Mesendoderm (in vitro differentiated cells): ENCODE measurements around the gene PLCB4.
A peak's percentile ranks its signal among the peaks of the same experiment; 100 is the strongest.
"Not testable (repeated sequence)": the region's sequence is repeated elsewhere in the genome, so short reads cannot be mapped to it uniquely, and the experiment has no call there.

Experiments
- DNase-seq: peaks from one replicate; pipeline ENCODE4 v3.0.0; 2013
- H2AK5ac ChIP-seq: 2 replicates; pipeline ENCODE4 v1.6.1; 2013; ENCODE audit warnings: low read length, inconsistent platforms
- H2BK120ac ChIP-seq: 2 replicates; pipeline ENCODE4 v1.6.1; 2013; ENCODE audit warnings: low read depth, mild to moderate bottlenecking, low read length, moderate library complexity, mixed read lengths
- H2BK15ac ChIP-seq: replicated peaks from 2 replicates; pipeline ENCODE4 v1.6.1; 2013; ENCODE audit warnings: low read depth, mild to moderate bottlenecking, moderate library complexity
- H2BK5ac ChIP-seq: 2 replicates; pipeline ENCODE4 v1.6.1; 2013; ENCODE audit warnings: low read length, inconsistent platforms
- H3K18ac ChIP-seq: 2 replicates; pipeline ENCODE4 v1.6.1; 2013; ENCODE audit warnings: mild to moderate bottlenecking, low read length, mixed read lengths
- H3K23ac ChIP-seq: one replicate; pipeline ENCODE4 v1.6.1; 2013; ENCODE audit warnings: low read length
- H3K27ac ChIP-seq: 2 replicates; pipeline ENCODE4 v1.5.1; 2013; ENCODE audit warnings: low read depth, mild to moderate bottlenecking, inconsistent platforms, low read length, moderate library complexity
- H3K27me3 ChIP-seq: 2 replicates; pipeline ENCODE4 v1.6.1; 2013; ENCODE audit warnings: low read length, control low read depth, mild to moderate bottlenecking, inconsistent platforms; ENCODE audit not compliant: insufficient read depth, poor library complexity
- H3K36me3 ChIP-seq: 2 replicates; pipeline ENCODE4 v1.6.1; 2013; ENCODE audit warnings: low read length, inconsistent platforms; ENCODE audit not compliant: control insufficient read depth, insufficient read depth
- H3K4ac ChIP-seq: one replicate; pipeline ENCODE4 v1.6.1; 2013; ENCODE audit warnings: low read depth, mild to moderate bottlenecking, low read length, moderate library complexity
- H3K4me1 ChIP-seq: 2 replicates; pipeline ENCODE4 v1.6.1; 2013; ENCODE audit warnings: low read depth, low read length, inconsistent platforms; ENCODE audit not compliant: control insufficient read depth
- H3K4me2 ChIP-seq: 2 replicates; pipeline ENCODE4 v1.6.1; 2013; ENCODE audit warnings: low read length
- H3K4me3 ChIP-seq: 2 replicates; pipeline ENCODE4 v1.5.1; 2013; ENCODE audit warnings: mild to moderate bottlenecking, low read length
- H3K56ac ChIP-seq: one replicate; pipeline ENCODE4 v1.6.1; 2013; ENCODE audit warnings: low read length
- H3K79me1 ChIP-seq: 2 replicates; pipeline ENCODE4 v1.6.1; 2013; ENCODE audit warnings: low read length, inconsistent platforms
- H3K79me2 ChIP-seq: 2 replicates; pipeline ENCODE4 v1.6.1; 2013; ENCODE audit warnings: mild to moderate bottlenecking, low read length; ENCODE audit not compliant: control insufficient read depth, insufficient read depth
- H3K9ac ChIP-seq: 2 replicates; pipeline ENCODE4 v1.6.1; 2013; ENCODE audit warnings: low read length, inconsistent platforms
- H4K5ac ChIP-seq: one replicate; pipeline ENCODE4 v1.6.1; 2013; ENCODE audit warnings: low read length
- H4K8ac ChIP-seq: one replicate; pipeline ENCODE4 v1.6.1; 2013; ENCODE audit warnings: low read depth, mild to moderate bottlenecking, control low read depth, low read length, moderate library complexity
- WGBS: extraction: QIAGEN DNeasy Blood & Tissue Kit; methylation state at CpG from one replicate; pipeline ENCODE4 v1.1.7; 2013; ENCODE audit warnings: low lambda C conversion rate, missing lambda C conversion rate; ENCODE audit not compliant: insufficient coverage; ENCODE audit errors: extremely low coverage; 5-methylcytosine and 5-hydroxymethylcytosine counted together

PLCB4 gene

GRCh38 chr20:9385345-9386310 lies 316.7 kb downstream of the PLCB4 start:
- not testable (repeated sequence) for H2AK5ac ChIP-seq

GRCh38 chr20:9388160-9388812 lies 319.4 kb downstream of the PLCB4 start:
- Histone ChIP-seq H3K27ac (no peak overlapping the region), H4K8ac (no peak overlapping the region), H2AK5ac (no peak overlapping the region), H3K4me1 (no peaks in the 10 kb centered on the region), H3K79me2 (no peaks in the 10 kb centered on the region), H3K18ac (no peak overlapping the region), H3K4me3 (no peak overlapping the region), H3K9ac (no peak overlapping the region), H4K5ac (no peak overlapping the region), H3K4ac (no peak overlapping the region), H2BK5ac (no peak overlapping the region), H2BK15ac (no peak overlapping the region), H3K4me2 (no peak overlapping the region), H2BK120ac (no peak overlapping the region), H3K79me1 (no peaks in the 10 kb centered on the region), H3K27me3 (no peaks in the 10 kb centered on the region), H3K56ac (no peak overlapping the region), H3K36me3 (no peaks in the 10 kb centered on the region), H3K23ac (no peak overlapping the region)
- no peak for DNase-seq
- no CpG with 5 or more reads among the region's 8 CpGs for WGBS

More at GRCh38 chr20:9385345-9386310, 316.7 kb downstream of the PLCB4 start:
- H3K27me3 ChIP-seq, H3K4ac ChIP-seq, H3K79me2 ChIP-seq, H3K79me1 ChIP-seq, H3K4me2 ChIP-seq, H3K4me3 ChIP-seq, H2BK120ac ChIP-seq, H2BK5ac ChIP-seq, H3K27ac ChIP-seq, H3K23ac ChIP-seq, H3K18ac ChIP-seq, H3K4me1 ChIP-seq, H3K36me3 ChIP-seq, H4K5ac ChIP-seq, H4K8ac ChIP-seq, H3K56ac ChIP-seq, H2BK15ac ChIP-seq, H3K9ac ChIP-seq: not testable (repeated sequence)
- no CpG with 5 or more reads among the region's 61 CpGs for WGBS
- DNase-seq = peak; percentile 35

- Histone ChIP-seq H3K23ac (no peak overlapping the region), H2AK5ac (no peak overlapping the region), H3K56ac (no peak overlapping the region), H2BK120ac (no peak overlapping the region), H3K27ac (no peak overlapping the region), H3K27me3 (no peaks in the 10 kb centered on the region), H3K4me2 (no peak overlapping the region), H3K79me1 (no peaks in the 10 kb centered on the region), H3K79me2 (no peaks in the 10 kb centered on the region), H3K4ac (no peak overlapping the region), H3K9ac (no peak overlapping the region), H3K4me3 (no peak overlapping the region), H3K36me3 (no peaks in the 10 kb centered on the region), H2BK15ac (no peak overlapping the region), H3K4me1 (no peaks in the 10 kb centered on the region), H2BK5ac (no peak overlapping the region), H4K5ac (no peak overlapping the region), H3K18ac (no peak overlapping the region), H4K8ac (no peak overlapping the region)
- WGBS = no CpG with 5 or more reads among the region's 2 CpGs
- no peak for DNase-seq
Measured at GRCh38 chr20:9388813-9389161, 319.9 kb downstream of the PLCB4 start.

GRCh38 chr20:9389346-9389745 lies 320.5 kb downstream of the PLCB4 start:
- Histone ChIP-seq H3K9ac (no peak overlapping the region), H2BK5ac (no peak overlapping the region), H3K4me3 (no peak overlapping the region), H3K79me2 (no peaks in the 10 kb centered on the region), H3K18ac (no peak overlapping the region), H2AK5ac (no peak overlapping the region), H3K4ac (no peak overlapping the region), H3K27ac (no peak overlapping the region), H3K4me2 (no peak overlapping the region), H3K23ac (no peak overlapping the region), H4K5ac (no peak overlapping the region), H3K4me1 (no peaks in the 10 kb centered on the region), H2BK15ac (no peak overlapping the region), H3K27me3 (no peaks in the 10 kb centered on the region), H3K79me1 (no peaks in the 10 kb centered on the region), H3K56ac (no peak overlapping the region), H4K8ac (no peak overlapping the region), H2BK120ac (no peak overlapping the region), H3K36me3 (no peaks in the 10 kb centered on the region)
- no peak for DNase-seq
- no CpG with 5 or more reads among the region's 1 CpG for WGBS

- Histone ChIP-seq H2BK15ac (no peak overlapping the region), H3K79me2 (no peaks in the 10 kb centered on the region), H3K27ac (no peak overlapping the region), H2BK120ac (no peak overlapping the region), H3K79me1 (no peaks in the 10 kb centered on the region), H4K8ac (no peak overlapping the region), H4K5ac (no peak overlapping the region), H3K23ac (no peak overlapping the region), H3K4ac (no peak overlapping the region), H3K9ac (no peak overlapping the region), H2BK5ac (no peak overlapping the region), H3K4me1 (no peaks in the 10 kb centered on the region), H3K18ac (no peak overlapping the region), H3K4me2 (no peak overlapping the region), H3K27me3 (no peaks in the 10 kb centered on the region), H2AK5ac (no peak overlapping the region), H3K36me3 (no peaks in the 10 kb centered on the region), H3K4me3 (no peak overlapping the region), H3K56ac (no peak overlapping the region)
- no peak for DNase-seq
- no CpG with 5 or more reads among the region's 3 CpGs for WGBS
Measured at GRCh38 chr20:9390441-9390840, 321.6 kb downstream of the PLCB4 start.
